ENCODE results near the gene CCDC134. TPM values are rescaled to one million over a fixed set of nuclear protein-coding genes. Genes with fewer than 3 reads are reported as not detected.
A peak's percentile ranks its signal among the peaks of the same experiment; 100 is the strongest.
"Not testable (repeated sequence)": the region's sequence is repeated elsewhere in the genome, so short reads cannot be mapped to it uniquely, and the experiment has no call there.

The CCDC134 gene
- total RNA-seq, 1 experiment from 2014 or later: 8.8 TPM

- DNase-seq (ENCODE audit: low read depth, low spot score): peak; percentile 100
- in situ Hi-C loops (cut with HindIII; ENCODE audit: low pct_unique_long_range_greater_than_20kb, low sequenced_read_pairs): no loop called here
These were observed 32.3 kb downstream of the CCDC134 start, which contains the start of gene SREBF2 for GRCh38 chr22:41832553-41833368. Gene SREBF2, plus strand, starts transcription at chr22:41833105. Its CDS starts 166 bp downstream, at chr22:41833271.

DNA sequence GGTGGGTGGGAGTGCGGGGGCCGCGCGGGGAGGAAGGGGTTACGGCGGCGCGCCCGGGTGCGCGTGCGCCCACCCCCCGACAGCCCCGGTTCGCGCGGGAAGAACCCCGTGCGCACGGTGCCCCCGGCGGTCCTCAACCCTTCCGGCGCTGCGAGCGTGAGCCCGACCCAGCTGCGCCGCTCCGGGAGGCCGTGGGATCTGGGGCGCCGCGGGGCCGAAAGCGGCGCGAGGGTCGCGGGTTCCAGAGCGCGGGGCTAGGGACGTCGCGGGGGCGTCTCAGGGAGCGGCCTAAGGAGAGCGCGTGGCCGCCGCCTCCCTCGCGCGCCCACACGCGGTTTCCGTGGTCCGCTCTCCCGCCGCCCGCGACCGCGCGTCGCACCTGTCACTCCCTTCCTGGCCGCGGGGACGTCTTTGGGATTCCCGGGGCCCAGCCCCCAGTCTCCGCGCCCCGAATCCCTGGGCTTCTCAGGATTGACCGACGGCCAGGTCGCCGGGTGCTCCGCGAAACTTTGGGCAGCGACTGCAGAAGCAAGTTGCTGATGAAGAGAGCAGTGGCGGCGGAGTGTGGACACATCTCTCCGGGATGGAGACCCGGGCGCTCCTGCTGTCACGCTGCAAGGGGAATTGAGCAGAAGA lies 33.0 kb downstream of the CCDC134 start:
- in situ Hi-C loops (cut with HindIII; ENCODE audit: low pct_unique_long_range_greater_than_20kb, low sequenced_read_pairs): no loop called here
- DNase-seq (ENCODE audit: low read depth, low spot score): peak; percentile 16

DNA sequence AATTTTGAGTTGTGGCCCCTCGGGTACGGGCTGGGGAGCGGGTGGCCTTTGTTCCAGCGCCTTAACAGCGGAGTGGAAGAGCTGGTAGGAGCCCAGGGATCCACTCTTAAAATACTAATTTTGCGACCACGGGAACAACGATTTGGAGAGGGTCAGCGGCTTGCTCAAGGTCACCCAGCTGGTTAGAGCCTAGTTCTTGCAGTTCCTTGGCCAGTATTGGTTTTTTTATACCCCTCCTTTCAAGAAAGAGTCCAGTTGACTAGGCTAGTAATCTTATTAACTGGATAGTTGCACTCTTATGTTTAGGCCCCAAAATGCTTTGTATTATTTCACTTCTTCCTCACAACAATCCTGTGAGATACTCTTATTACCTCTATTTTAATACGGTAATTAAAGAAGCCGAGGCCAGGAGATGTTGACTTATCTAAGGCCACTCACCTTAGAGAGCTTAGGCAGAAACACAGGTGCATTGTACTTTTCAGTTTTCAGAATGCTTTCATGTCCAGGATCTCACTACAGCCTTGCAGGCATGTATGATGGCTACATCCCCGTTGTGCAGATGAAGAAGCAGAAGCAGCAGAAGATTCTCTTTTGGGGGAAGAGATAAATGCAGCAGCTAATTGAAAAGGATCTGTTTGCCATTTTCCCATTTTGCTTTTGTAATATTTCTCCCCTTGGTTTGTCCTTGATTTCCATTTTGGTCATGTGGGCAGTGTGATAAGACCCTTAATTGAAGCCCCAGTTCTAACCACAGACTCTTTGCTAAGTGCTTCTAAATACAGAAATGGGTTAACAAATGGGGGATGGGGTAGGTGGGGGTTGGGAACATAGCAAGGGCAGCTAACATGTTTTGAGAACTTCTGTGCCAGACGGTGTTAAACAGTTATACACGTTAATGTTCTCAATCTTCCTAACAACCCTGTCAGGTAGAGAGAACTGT lies 33.8 kb downstream of the CCDC134 start:
- no peak for DNase-seq (ENCODE audit: low read depth, low spot score)
- in situ Hi-C loops (cut with HindIII; ENCODE audit: low pct_unique_long_range_greater_than_20kb, low sequenced_read_pairs): no loop called here

- in situ Hi-C loops (cut with HindIII; ENCODE audit: low pct_unique_long_range_greater_than_20kb, low sequenced_read_pairs); DNase-seq (ENCODE audit: low read depth, low spot score): not testable (repeated sequence)
These were observed 35.0 kb downstream of the CCDC134 start for GRCh38 chr22:41835462-41835861.

DNA sequence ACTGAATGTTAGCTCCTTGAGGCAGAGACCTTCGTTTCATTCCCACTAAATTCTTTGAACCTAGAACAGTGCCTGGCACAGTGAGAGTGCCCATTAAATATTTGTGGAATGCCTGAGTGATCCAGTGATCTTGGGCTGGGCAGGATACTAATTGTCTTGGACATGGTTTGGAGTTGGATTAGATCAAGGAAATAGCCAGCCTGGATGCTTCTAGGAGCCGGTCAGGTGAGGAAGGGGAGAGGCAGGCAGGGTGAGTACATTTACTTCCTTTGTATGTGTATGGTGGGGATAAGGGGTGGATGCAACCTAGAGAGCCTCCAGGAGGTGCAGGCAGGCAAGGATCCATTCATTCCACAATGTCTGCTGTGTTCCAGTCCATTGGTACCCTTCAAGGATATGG lies 36.1 kb downstream of the CCDC134 start:
- in situ Hi-C loops (cut with HindIII; ENCODE audit: low pct_unique_long_range_greater_than_20kb, low sequenced_read_pairs): no loop called here

GRCh38 chr22:41838842-41839618 lies 38.6 kb downstream of the CCDC134 start:
- in situ Hi-C loops (cut with HindIII; ENCODE audit: low pct_unique_long_range_greater_than_20kb, low sequenced_read_pairs): no loop called here
- DNase-seq (ENCODE audit: low read depth, low spot score): no peak

More for the DNA sequence above, 36.1 kb downstream of the CCDC134 start:
- DNase-seq (ENCODE audit: low read depth, low spot score): no peak

DNA sequence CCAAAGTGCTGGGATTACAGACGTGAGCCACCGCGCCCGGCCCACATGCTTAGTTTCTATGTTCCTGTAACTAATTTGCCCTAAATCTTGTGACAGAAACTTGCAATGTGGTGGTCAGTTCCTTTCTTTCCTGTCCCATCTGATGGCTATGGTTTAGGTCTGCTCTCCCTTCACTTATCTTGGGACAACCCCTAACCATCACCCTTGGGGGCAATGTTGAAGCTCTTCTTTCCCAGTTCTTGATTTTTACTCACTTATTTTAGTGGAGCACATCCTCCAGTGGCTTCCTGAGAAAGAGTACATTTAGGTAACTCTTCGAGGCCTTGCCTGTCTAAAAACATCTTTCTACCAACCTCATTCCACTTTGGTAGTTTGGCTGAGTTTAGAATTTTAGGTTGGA lies 39.7 kb downstream of the CCDC134 start:
- in situ Hi-C loops (cut with HindIII; ENCODE audit: low pct_unique_long_range_greater_than_20kb, low sequenced_read_pairs): no loop called here
- no peak for DNase-seq (ENCODE audit: low read depth, low spot score)

- in situ Hi-C loops (cut with HindIII; ENCODE audit: low pct_unique_long_range_greater_than_20kb, low sequenced_read_pairs): no loop called here
- no peak for DNase-seq (ENCODE audit: low read depth, low spot score)
These were observed 40.7 kb downstream of the CCDC134 start for GRCh38 chr22:41841085-41841712.

DNA sequence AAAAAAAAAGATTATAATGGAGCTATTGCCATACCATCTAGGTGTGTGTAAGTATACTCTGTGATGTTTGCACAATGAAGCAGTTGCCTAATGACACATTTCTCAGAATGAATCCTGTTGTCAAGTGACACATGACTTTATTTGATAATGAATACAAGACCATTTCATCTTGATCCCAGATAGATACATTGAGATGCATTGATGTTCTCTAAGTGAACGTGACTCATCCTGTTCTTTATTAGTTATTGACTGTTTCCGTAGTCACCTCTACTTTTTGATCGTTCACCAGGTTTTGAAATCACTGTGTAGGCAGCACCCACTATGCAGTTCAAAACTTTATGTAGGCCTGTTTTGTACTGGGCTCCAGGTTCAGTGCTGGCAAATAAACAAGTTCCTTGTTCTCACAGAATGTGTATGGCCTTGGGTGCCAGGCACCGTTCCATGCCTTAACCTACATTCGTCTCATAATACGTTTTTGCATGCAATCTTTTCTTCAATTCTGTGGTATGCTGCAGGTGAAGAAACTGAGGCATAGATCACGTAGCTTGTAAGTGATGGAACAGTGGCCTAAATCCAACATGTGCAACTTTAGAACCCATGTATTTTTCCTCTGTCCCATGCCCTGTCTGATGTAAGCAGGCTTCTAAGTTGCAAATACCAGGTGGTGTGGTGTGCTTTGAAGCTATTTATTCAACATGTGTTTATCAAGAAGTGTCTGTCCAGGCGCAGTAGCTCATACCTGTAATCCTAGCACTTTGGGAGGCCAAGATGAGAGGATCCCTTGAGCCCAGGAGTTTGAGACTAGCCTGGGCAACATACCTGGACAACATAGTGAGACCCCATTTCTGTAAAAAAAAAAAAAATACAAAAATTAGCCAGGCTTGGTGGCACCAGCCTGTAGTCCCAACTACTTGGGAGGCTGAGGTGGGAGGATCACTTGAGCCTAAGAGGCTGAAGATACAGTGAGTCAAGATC lies 42.8 kb downstream of the CCDC134 start:
- no peak for DNase-seq (ENCODE audit: low read depth, low spot score)
- in situ Hi-C loops (cut with HindIII; ENCODE audit: low pct_unique_long_range_greater_than_20kb, low sequenced_read_pairs): no loop called here

- in situ Hi-C loops (cut with HindIII; ENCODE audit: low pct_unique_long_range_greater_than_20kb, low sequenced_read_pairs): no loop called here
- DNase-seq (ENCODE audit: low read depth, low spot score): no peak
These were observed 43.6 kb downstream of the CCDC134 start for GRCh38 chr22:41844036-41844435.

DNA sequence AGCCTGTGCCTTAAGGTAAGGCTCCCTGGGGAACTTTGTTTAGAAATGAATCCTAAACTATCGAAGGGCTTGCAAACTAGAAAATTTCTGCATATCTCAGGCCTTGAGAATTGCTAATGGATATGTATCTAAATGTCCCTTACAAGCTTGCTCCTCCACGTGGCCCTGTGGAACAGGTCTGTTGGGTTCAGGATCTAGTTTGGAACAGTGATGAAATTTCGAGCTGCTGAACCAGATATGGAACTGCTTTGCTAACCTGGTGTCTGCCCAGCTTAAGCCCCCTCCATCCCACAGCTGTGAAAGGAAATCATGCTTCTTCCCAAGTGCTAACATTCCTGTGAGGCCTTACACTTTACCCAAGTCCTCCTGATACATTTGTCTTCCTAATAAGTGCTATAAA lies 44.0 kb downstream of the CCDC134 start:
- DNase-seq (ENCODE audit: low read depth, low spot score): no peak
- in situ Hi-C loops (cut with HindIII; ENCODE audit: low pct_unique_long_range_greater_than_20kb, low sequenced_read_pairs): no loop called here

DNA sequence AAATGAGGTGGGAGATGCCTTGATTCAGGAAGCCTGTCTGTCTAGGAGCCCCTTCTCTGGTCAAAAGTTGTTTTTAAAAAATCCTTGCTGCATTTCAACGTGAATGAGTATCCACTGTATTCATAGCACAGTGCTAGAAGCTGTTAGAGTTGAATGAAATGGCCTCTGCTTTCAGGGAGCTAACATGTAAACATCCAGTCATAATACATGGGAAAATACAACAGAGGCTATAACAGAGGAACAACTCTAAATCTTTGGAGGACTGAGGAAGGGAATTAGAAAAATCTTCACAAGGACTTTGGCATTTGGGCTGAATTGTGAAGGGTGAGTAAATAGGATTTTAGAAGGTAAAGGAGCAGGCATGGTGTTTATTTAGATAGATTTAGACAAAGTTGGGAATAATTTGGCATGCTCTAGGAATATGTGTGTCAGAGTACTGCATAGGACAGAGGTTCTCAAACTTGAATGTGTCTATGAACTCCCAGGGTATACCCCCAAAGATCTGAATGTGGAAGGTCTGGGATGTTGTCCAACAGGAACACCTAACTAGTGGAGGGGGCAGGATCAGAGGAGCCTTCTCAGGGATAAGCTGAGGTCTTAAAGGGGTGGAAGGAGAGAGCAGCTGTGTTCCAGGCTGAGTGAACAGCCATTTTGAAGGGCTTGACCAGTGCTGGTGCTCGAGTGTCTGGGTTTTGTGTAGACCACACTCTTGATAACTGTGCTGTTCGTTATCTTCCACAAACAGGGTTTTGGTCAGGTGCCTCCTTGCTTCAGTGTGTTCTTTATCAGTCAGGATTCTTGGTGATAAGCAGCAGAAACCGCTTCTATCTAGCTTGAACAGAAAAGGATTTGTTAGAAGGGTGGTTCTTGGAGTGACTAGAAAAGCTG lies 45.1 kb downstream of the CCDC134 start:
- in situ Hi-C loops (cut with HindIII; ENCODE audit: low pct_unique_long_range_greater_than_20kb, low sequenced_read_pairs): no loop called here
- no peak for DNase-seq (ENCODE audit: low read depth, low spot score)

GRCh38 chr22:41846268-41846987 lies 45.9 kb downstream of the CCDC134 start:
- DNase-seq (ENCODE audit: low read depth, low spot score): no peak
- in situ Hi-C loops (cut with HindIII; ENCODE audit: low pct_unique_long_range_greater_than_20kb, low sequenced_read_pairs): no loop called here

GRCh38 chr22:41847300-41847699 lies 46.8 kb downstream of the CCDC134 start:
- no peak for DNase-seq (ENCODE audit: low read depth, low spot score)
- in situ Hi-C loops (cut with HindIII; ENCODE audit: low pct_unique_long_range_greater_than_20kb, low sequenced_read_pairs): no loop called here

Data from SK-MEL-5 (cell line).